K562 treated with DMSO at 1 percent for 12 hours (cell line): Measurements from ENCODE around the gene G0S2. TPM values are rescaled to one million over a fixed set of nuclear protein-coding genes. Genes with fewer than 3 reads are reported as not detected.

Experiments
- total RNA-seq: library from RNA; unstranded; fragments of 300-600 nt; gene quantifications from 2 replicates; pipeline ENCODE4 v1.2.3, GENCODE V29; 2022; ENCODE audit not compliant: insufficient read depth

G0S2 gene
- total RNA-seq = 336 and 417 TPM in 2 replicates

GRCh38 chr1:209674957-209675564, at the start of gene G0S2:
G0S2 (plus strand) TSS chr1:209675412; CDS start chr1:209675685, 273 bp downstream.

GRCh38 chr1:209652121-209652735, 23.0 kb upstream of the G0S2 start, which contains the start of gene LAMB3:
LAMB3 (minus strand) TSS chr1:209652425; CDS start chr1:209650944, 1,481 bp downstream.

GRCh38 chr1:209704584-209704983, 29.4 kb downstream of the G0S2 start, which contains the start of gene HSD11B1:
HSD11B1 (plus strand) TSS chr1:209704846; CDS start chr1:209704943, 97 bp downstream.

Other genes starting within 250 kb of the G0S2 start
- gene CAMK1G, start 91.7 kb upstream of the G0S2 start, total RNA-seq = not detected in 2 replicates
- 4.9 and 8.9 TPM in 2 replicates for gene LAMB3, start 23.0 kb upstream of the G0S2 start, total RNA-seq
- gene HSD11B1, start 29.4 kb downstream of the G0S2 start, total RNA-seq = 0.67 TPM in 1 of 2 replicates, not detected in the other
- gene TRAF3IP3, start 80.6 kb downstream of the G0S2 start, total RNA-seq = not detected in 2 replicates
- 1.9 and 3.0 TPM in 2 replicates for gene C1orf74, start 109.1 kb downstream of the G0S2 start, total RNA-seq
- 0.18 and 0.93 TPM in 2 replicates for gene IRF6, start 130.7 kb downstream of the G0S2 start, total RNA-seq
- 1.4 and 4.0 TPM in 2 replicates for gene UTP25, start 152.6 kb downstream of the G0S2 start, total RNA-seq